ENCODE data around the gene LTBP1. TPM values are rescaled to one million over a fixed set of nuclear protein-coding genes. Genes with fewer than 3 reads are reported as not detected.
A peak's percentile ranks its signal among the peaks of the same experiment; 100 is the strongest.
"Not testable (repeated sequence)": the region's sequence is repeated elsewhere in the genome, so short reads cannot be mapped to it uniquely, and the experiment has no call there.

The LTBP1 gene
- total RNA-seq, 1 experiment from 2014 or later: 6.7 TPM

GRCh38 chr2:33425586-33426031, 478.9 kb downstream of the LTBP1 start:
- DNase-seq (ENCODE audit: low read depth, low spot score): no peak
- in situ Hi-C loops (cut with HindIII; ENCODE audit: low pct_unique_long_range_greater_than_20kb, low sequenced_read_pairs): no loop called here

DNA sequence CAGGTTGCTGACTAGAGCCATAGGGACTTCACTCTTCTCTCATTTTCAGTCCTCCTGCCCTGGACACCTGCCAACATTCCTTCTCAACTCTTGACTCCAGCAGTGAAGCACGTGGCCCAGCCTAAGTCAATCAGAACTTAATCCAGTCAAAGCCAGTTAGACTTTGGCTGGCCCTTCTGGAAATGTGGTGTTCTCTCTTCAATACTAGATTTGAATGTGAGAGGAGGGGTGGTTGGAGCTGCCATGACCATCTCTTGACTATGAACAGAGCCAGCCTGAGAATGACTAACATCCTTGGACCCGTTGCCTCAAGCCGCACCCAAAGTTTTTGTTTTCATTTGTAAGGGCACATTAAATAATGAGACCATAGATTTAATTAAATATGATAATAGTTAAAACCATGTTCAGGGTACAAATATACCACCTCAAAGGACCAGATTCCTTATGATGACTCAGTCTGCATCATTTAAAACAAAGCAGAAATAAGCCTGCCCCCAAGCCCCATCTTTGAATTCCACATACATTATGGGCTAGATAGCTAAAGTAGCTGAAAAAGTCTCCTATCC, 480.0 kb downstream of the LTBP1 start:
- in situ Hi-C loops (cut with HindIII; ENCODE audit: low pct_unique_long_range_greater_than_20kb, low sequenced_read_pairs): no loop called here
- DNase-seq (ENCODE audit: low read depth, low spot score): peak; percentile 41

DNA sequence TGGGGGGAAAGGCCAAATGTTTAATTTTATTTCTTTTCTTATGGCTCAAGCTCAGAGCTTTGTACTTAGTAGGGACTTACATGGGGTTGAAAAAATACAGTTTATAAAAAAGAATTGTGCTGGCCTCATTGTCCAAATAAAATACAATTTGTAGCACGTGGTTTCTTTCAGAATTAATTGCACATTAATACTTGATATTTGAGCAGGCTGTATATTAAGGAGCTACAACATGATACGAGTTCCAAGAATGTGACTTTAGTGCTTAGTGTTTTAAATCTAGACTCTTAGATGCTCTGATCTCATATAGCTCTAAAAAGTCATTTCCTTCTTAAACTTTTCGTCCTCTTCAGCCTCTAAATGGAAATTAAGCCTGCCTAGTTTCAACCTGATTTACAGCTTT, 483.3 kb downstream of the LTBP1 start:
- DNase-seq (ENCODE audit: low read depth, low spot score): no peak
- in situ Hi-C loops (cut with HindIII; ENCODE audit: low pct_unique_long_range_greater_than_20kb, low sequenced_read_pairs): no loop called here

DNA sequence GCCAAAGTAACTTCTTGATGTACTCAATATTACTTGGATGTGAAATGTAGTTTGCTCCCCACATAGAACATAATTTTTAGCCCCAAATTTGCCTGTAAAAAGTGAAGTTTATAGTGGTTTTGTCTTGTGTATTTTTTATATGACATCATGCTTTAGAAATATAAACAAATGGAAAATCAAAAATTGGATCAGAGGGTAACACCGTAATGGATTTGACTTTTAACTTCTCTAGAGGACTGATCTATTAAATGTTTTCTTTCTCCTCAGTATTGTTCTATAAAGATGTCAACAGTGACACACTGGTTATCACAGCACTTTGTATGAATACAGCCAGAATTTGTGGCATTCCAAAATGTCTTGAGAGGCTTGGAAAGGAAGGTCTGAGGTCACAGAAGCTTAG, 484.1 kb downstream of the LTBP1 start:
- no peak for DNase-seq (ENCODE audit: low read depth, low spot score)
- in situ Hi-C loops (cut with HindIII; ENCODE audit: low pct_unique_long_range_greater_than_20kb, low sequenced_read_pairs): no loop called here

GRCh38 chr2:33432871-33433270, 486.1 kb downstream of the LTBP1 start:
- in situ Hi-C loops (cut with HindIII; ENCODE audit: low pct_unique_long_range_greater_than_20kb, low sequenced_read_pairs): no loop called here

GRCh38 chr2:33433279-33434235, 486.8 kb downstream of the LTBP1 start:
- DNase-seq (ENCODE audit: low read depth, low spot score): peak; percentile 98
- in situ Hi-C loops (cut with HindIII; ENCODE audit: low pct_unique_long_range_greater_than_20kb, low sequenced_read_pairs): no loop called here

More at GRCh38 chr2:33432871-33433270, 486.1 kb downstream of the LTBP1 start:
- DNase-seq (ENCODE audit: low read depth, low spot score): no peak

GRCh38 chr2:33435518-33435917, 488.8 kb downstream of the LTBP1 start:
- no peak for DNase-seq (ENCODE audit: low read depth, low spot score)
- in situ Hi-C loops (cut with HindIII; ENCODE audit: low pct_unique_long_range_greater_than_20kb, low sequenced_read_pairs): no loop called here

DNA sequence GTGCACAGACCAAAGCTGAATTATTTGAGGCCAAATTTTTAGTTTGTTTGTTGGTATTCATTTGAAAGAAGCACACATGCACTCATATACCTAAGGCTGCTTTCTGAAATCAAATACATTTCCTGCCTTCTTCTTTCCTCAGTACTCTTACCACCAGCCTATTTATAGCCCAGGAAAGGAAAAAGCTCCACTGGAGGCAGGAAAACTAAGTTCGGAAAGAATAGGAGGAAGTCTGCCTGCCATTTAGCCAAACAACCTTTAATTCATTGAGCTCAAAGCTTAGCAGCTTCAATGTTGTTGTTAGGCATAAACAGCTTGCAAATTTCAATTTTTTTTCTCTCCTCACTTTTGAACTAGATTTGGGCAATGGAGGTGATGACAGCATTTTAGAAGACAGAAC, 489.3 kb downstream of the LTBP1 start:
- in situ Hi-C loops (cut with HindIII; ENCODE audit: low pct_unique_long_range_greater_than_20kb, low sequenced_read_pairs): no loop called here
- no peak for DNase-seq (ENCODE audit: low read depth, low spot score)

DNA sequence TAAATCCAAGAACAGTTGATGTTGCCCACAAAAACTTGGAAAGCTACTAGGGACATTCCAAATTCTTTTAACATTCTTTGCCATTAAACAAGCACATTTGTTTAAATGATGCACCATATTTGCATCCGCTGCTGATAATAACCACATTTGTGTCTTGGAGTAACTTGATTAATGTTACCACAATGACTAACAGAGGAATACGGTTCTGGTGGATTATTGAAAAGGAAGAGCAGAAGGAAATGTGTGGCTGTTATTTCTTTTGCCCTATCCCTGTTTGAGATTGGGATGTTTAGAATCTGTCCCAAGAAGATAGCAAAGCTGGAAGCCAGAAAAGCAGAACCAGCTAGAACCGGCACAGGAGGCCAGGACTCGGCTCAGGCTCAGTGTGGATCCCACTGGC, 490.5 kb downstream of the LTBP1 start:
- in situ Hi-C loops (cut with HindIII; ENCODE audit: low pct_unique_long_range_greater_than_20kb, low sequenced_read_pairs): no loop called here
- no peak for DNase-seq (ENCODE audit: low read depth, low spot score)

DNA sequence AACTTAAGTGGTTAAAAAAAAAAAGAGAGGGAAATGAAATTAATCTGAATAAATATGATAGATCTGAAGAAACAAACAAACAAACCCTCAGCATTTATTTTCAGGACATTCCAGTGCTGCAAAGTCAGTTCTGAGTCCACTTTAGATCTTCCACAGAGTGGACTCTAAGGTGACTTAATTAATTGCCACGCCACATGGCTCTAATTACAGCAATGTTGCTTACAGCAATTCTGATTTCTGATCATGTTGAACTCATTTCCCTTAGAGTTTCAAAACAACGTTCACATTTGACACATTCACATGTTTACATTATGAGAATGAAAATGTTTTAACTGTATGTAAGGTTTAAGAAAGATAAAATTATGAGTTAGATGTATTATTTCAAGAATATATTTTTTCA, 491.1 kb downstream of the LTBP1 start:
- in situ Hi-C loops (cut with HindIII; ENCODE audit: low pct_unique_long_range_greater_than_20kb, low sequenced_read_pairs): no loop called here
- DNase-seq (ENCODE audit: low read depth, low spot score): no peak

- peak; percentile 90 for DNase-seq (ENCODE audit: low read depth, low spot score)
- in situ Hi-C loops (cut with HindIII; ENCODE audit: low pct_unique_long_range_greater_than_20kb, low sequenced_read_pairs): no loop called here
Measured at GRCh38 chr2:33441235-33441810, 494.6 kb downstream of the LTBP1 start.

DNA sequence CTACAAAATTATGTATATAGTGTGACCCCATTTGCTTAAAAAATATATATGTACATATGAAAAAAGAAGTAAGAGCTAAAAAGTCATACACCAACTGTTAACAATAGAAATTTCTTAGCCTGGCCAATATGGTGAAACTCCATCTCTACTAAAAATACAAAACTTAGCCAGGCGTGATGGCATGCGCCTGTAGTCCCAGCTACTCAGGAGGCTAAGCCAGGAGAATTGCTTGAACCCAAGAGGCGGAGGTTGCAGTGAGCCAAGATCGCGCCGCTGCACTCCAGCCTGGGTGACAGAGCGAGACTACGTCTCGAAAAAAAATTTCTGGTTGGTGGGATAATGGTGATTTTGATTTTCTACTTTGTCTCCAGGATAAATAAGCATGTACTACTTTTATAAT, 495.3 kb downstream of the LTBP1 start:
- in situ Hi-C loops (cut with HindIII; ENCODE audit: low pct_unique_long_range_greater_than_20kb, low sequenced_read_pairs); DNase-seq (ENCODE audit: low read depth, low spot score): not testable (repeated sequence)

DNA sequence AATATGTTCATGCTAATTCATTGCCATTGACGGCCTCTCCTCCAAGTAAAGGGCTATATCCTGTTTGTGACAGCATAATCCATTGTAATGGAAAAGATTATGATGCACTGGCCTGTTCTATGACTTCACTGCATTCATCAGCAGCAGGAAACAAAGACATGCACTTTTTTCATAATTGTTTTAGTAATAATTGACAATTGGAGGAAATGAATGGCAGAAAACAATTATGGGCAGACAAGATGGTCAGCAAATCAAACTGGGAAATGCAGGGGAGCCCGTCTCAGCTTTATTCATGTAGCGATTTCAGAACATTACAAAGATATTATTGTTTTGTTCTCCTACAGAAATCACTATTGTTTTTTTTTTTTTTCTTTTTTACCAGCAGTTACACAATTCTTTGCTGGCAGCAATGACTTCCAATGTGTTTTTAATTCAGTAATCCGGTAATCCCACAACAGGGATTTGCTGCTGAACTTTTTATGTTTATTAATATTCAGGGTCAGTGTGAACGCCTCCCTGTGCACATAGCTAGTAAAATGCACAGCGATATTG, 495.9 kb downstream of the LTBP1 start:
- peak; percentile 64 for DNase-seq (ENCODE audit: low read depth, low spot score)
- in situ Hi-C loops (cut with HindIII; ENCODE audit: low pct_unique_long_range_greater_than_20kb, low sequenced_read_pairs): no loop called here

- in situ Hi-C loops (cut with HindIII; ENCODE audit: low pct_unique_long_range_greater_than_20kb, low sequenced_read_pairs): no loop called here
- no peak for DNase-seq (ENCODE audit: low read depth, low spot score)
Measured at GRCh38 chr2:33443274-33443829, 496.6 kb downstream of the LTBP1 start.

GRCh38 chr2:33444967-33445366, 498.2 kb downstream of the LTBP1 start:
- in situ Hi-C loops (cut with HindIII; ENCODE audit: low pct_unique_long_range_greater_than_20kb, low sequenced_read_pairs): no loop called here
- DNase-seq (ENCODE audit: low read depth, low spot score): peak; percentile 95

DNA sequence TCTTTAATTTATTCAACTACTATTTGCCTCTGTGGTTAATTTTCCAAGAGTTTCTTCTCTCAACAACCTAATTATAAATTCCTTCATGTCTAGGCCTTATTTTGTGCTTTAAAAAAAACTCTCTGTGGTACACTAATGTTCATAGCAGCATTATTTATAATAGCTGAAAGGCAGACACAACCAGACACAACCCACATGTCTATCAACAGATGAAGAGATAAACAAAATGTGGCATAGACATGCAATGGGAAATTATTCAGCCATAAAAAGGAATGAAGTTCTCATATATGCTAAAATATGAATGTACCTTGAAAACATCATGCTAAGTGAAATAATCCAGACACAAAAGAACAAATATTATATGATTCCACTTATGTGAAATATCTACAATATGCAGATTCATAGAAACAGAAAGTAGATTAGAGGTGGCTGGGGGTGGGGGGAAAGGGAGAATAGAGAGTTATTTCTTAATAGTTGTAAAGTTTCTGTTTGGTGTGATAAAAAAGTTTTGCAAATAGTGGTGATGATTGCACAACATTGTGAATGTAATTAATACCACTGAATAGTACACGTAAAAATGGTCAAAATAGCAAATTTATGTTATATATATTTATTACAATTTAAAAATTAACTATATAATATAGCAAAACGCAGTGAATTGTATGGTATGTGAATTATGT, 501.6 kb downstream of the LTBP1 start:
- in situ Hi-C loops (cut with HindIII; ENCODE audit: low pct_unique_long_range_greater_than_20kb, low sequenced_read_pairs): no loop called here
- no peak for DNase-seq (ENCODE audit: low read depth, low spot score)

All from SK-MEL-5 (cell line).